ENCODE results near the gene HOXA3. TPM values are rescaled to one million over a fixed set of nuclear protein-coding genes. Genes with fewer than 3 reads are reported as not detected.

The HOXA3 gene
- total and polyA plus RNA-seq, 4 donors = 6.2 to 36.9 (median 19.0) TPM

DNA sequence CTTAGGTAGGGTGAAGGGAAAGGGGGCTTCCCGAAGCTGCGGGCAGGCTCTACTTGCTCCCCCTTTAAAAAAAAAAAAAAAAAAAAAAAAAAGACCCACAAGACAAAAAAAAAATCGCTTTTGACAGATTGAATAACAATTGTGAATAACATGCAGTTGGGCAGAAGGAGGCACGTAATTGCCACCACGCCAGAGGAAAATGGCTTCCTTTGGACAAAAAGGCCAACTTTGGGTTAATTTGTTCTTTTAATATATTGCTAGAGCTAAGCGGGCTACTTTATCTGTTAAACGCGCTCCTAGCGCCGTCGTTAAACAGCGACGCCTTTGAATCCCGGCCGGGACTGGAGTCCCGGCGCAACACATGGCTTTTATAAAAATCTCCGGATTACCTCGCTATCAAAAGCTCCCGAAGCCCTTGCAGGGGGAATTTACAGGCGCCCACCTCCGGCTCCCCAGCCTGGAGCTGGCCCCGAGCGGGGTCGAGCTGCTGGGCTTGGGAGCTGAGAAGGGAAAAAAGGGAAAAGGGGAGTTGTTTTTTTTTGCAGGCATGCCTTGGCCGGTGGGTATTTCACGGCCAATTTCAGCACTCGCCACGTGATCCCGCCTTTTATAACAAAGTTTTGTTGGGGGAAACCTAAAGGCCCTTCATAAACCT lies 31.4 kb upstream of the HOXA3 start:
- Histone ChIP-seq H3K9me3 (ENCODE audit: control insufficient read depth, insufficient read depth, low read length) (no peaks in the 10 kb centered on the region), H3K27ac (ENCODE audit: low read depth, low read length) (peak overlapping the region; percentile 81), H3K36me3 (ENCODE audit: control insufficient read depth, insufficient read depth, low read length) (no peaks in the 10 kb centered on the region), H3K27me3 (ENCODE audit: control insufficient read depth, insufficient read depth, low read length) (peaks cover 99% of the 10 kb centered on the region), H3K4me1 (ENCODE audit: control insufficient read depth, insufficient read depth, low read length) (peaks cover 70% of the 10 kb centered on the region), H3K4me3 (ENCODE audit: low read depth, low read length) (peak overlapping the region; percentile 53)
- peak in 1 of 6 donors; percentile 60 for DNase-seq (ENCODE audit: low read depth in 4 of 6, low spot score in 6 of 6)
- WGBS (ENCODE audit: insufficient coverage) = 3% methylated on average over 19 of the region's 30 CpGs

DNA sequence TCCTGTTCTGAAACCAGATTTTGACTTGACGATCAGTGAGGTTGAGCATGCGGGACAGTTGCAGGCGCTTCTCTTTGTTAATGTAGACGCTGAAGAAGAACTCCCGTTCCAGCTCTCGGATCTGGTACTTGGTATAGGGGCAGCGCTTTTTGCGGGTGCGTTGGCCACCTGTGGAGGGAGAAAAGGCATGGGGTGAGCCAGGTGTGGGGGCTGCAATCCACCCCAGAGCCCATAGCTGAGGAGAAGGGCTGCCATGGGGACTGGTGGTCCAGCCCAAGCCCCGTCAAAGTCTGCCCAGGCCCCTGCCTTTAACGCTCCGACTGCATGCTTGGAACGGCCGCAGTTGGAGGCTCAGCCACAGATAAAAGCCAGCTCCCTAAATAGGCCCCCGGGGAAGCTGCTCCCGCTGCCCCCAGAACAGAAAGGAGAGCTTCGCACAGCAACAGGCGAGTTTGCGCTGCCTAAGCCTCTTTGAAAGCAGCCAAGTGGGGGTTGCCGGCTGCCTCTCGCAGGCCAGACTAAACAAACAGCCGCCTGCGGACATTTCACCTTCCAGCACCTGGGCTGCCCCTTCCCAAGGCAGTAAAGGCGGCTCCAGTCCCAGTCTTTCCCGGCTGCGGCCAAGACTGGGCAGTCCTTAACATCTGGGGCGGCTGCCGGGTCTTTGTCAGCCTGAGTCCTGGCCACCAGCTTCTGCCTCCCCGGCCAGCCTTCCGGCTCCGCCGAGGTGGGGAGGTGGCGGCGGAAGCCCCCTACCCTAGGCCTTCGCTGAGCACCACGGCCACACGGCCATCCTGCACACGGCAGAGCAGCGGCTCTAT lies 30.7 kb upstream of the HOXA3 start:
- no peaks in the 10 kb centered on the region for H3K9me3 ChIP-seq (ENCODE audit: control insufficient read depth, insufficient read depth, low read length)
- H3K36me3 ChIP-seq (ENCODE audit: control insufficient read depth, insufficient read depth, low read length) = no peaks in the 10 kb centered on the region
- peaks cover 62% of the 10 kb centered on the region for H3K4me1 ChIP-seq (ENCODE audit: control insufficient read depth, insufficient read depth, low read length)
- peak overlapping the region; percentile 81 for H3K27ac ChIP-seq (ENCODE audit: low read depth, low read length)
- DNase-seq (ENCODE audit: low read depth in 4 of 6, low spot score in 6 of 6) = no peak
- H3K27me3 ChIP-seq (ENCODE audit: control insufficient read depth, insufficient read depth, low read length) = peaks cover 99% of the 10 kb centered on the region
- WGBS (ENCODE audit: insufficient coverage) = 6% methylated on average over 34 of the region's 39 CpGs
- peak overlapping the region; percentile 53 for H3K4me3 ChIP-seq (ENCODE audit: low read depth, low read length)

DNA sequence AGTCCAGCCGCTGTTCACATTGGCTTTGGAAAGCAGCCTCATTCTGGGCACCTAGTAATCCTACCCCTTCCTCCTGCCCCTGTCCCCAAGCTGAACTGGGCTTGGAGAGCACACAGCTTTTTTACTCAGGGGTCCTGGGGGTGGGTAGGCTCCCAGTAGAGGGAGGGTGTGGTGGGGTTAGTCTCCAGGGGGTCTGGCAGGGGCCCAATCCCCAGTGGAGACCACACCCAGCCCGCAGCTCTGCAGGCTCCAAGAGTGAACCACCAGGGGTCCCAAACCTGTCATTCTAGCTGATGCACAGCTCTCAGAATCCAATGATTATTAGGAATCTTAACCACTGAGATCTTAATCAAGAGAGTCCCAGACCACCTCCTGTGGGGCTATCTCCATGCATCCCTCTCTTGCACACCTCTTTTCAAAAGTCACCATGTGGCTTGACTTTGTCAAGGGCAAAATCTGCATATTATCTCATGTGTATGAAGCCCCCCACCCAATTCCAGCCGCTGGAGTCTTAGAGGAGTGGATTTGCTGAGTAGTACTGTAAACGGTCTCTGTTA lies 30.0 kb upstream of the HOXA3 start:
- Histone ChIP-seq H3K9me3 (ENCODE audit: control insufficient read depth, insufficient read depth, low read length) (no peaks in the 10 kb centered on the region), H3K4me3 (ENCODE audit: low read depth, low read length) (peak overlapping the region; percentile 53), H3K27me3 (ENCODE audit: control insufficient read depth, insufficient read depth, low read length) (peaks cover 99% of the 10 kb centered on the region), H3K4me1 (ENCODE audit: control insufficient read depth, insufficient read depth, low read length) (peaks cover 60% of the 10 kb centered on the region), H3K27ac (ENCODE audit: low read depth, low read length) (peak overlapping the region; percentile 29), H3K36me3 (ENCODE audit: control insufficient read depth, insufficient read depth, low read length) (no peaks in the 10 kb centered on the region)
- 14% methylated on average over 1 of the region's 4 CpGs for WGBS (ENCODE audit: insufficient coverage)
- no peak for DNase-seq (ENCODE audit: low read depth in 4 of 6, low spot score in 6 of 6)

DNA sequence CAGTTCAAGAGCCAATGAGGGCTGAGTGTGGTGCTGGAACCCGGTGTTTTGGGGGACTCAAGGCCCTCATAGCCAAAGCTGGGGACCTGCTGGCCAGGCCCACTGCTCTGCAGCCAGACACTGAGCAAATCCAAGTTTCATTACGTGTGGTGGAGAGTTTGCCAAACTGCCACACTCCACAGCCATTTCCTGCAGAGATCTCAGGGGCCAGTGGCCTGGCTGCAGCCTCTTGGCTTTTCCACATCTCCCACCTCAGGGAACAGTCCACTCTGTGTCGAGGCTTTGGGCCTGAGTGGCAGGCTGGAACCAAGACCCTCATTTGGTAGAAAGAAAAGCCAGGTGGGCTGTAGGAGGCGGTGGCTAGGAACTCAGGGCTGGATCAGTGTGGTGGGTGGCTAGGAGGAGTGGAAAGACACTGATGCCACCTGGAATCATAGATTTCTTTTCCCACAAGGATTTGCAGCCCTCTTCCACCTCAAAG lies 29.5 kb upstream of the HOXA3 start:
- H3K4me3 ChIP-seq (ENCODE audit: low read depth, low read length) = no peak overlapping the region
- peaks cover 65% of the 10 kb centered on the region for H3K4me1 ChIP-seq (ENCODE audit: control insufficient read depth, insufficient read depth, low read length)
- no peak for DNase-seq (ENCODE audit: low read depth in 4 of 6, low spot score in 6 of 6)
- 61% methylated on average over 2 of the region's 4 CpGs for WGBS (ENCODE audit: insufficient coverage)
- no peaks in the 10 kb centered on the region for H3K36me3 ChIP-seq (ENCODE audit: control insufficient read depth, insufficient read depth, low read length)
- H3K27ac ChIP-seq (ENCODE audit: low read depth, low read length) = peak overlapping the region; percentile 29
- no peaks in the 10 kb centered on the region for H3K9me3 ChIP-seq (ENCODE audit: control insufficient read depth, insufficient read depth, low read length)
- H3K27me3 ChIP-seq (ENCODE audit: control insufficient read depth, insufficient read depth, low read length) = peaks cover 99% of the 10 kb centered on the region

DNA sequence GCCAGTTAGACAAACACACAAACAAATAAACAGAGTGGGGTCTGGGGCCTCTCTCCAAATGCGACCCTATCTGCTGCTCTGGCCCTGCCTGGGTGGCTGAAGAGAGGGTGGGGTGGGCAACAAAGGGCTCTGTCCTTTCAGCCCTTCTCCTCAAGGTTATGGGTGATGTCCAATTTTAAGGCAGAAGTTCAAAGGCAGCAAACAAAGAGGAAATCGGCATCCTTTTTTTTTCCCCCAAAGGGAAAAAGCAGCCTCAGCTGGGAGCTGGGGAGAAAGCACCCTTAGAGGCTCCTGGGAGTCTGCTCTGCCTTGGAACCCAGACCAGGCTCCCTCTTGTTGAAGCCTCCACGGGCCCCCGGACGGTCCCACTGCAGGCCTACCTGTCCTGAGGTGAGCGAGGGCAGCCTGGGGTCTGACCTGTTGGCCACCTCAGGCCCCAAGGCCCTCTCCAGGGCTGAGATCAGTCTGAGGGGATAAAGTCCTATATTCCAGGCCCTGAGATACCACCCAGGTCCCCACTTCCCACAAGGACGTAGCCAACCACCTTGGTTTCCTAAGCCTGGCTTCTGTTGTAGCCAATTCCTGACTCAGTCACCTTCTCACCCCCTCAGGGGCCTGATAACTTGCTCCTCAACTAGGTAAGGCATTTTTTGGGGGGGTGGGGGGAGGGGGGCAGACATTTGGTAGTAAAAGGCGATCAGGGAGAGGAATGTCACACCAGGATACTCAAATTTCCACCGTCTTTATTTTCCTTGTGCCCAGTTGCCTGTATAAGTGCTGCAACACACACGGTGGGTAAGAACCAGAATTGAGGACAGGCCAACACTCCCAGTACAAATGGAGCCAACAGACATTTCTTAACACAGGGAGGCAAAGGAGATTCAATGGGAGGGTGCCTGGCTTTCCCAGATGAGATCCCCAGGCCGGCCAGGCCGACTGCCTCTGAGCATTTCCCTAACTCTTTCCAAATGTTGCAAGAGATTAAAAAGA lies 28.3 kb upstream of the HOXA3 start:
- no peaks in the 10 kb centered on the region for H3K36me3 ChIP-seq (ENCODE audit: control insufficient read depth, insufficient read depth, low read length)
- DNase-seq (ENCODE audit: low read depth in 4 of 6, low spot score in 6 of 6) = no peak
- H3K27ac ChIP-seq (ENCODE audit: low read depth, low read length) = peak overlapping the region; percentile 85
- WGBS (ENCODE audit: insufficient coverage) = 54% methylated on average over 7 of the region's 12 CpGs
- peaks cover 71% of the 10 kb centered on the region for H3K4me1 ChIP-seq (ENCODE audit: control insufficient read depth, insufficient read depth, low read length)
- peaks cover 99% of the 10 kb centered on the region for H3K27me3 ChIP-seq (ENCODE audit: control insufficient read depth, insufficient read depth, low read length)
- no peak overlapping the region for H3K4me3 ChIP-seq (ENCODE audit: low read depth, low read length)
- H3K9me3 ChIP-seq (ENCODE audit: control insufficient read depth, insufficient read depth, low read length) = no peaks in the 10 kb centered on the region

DNA sequence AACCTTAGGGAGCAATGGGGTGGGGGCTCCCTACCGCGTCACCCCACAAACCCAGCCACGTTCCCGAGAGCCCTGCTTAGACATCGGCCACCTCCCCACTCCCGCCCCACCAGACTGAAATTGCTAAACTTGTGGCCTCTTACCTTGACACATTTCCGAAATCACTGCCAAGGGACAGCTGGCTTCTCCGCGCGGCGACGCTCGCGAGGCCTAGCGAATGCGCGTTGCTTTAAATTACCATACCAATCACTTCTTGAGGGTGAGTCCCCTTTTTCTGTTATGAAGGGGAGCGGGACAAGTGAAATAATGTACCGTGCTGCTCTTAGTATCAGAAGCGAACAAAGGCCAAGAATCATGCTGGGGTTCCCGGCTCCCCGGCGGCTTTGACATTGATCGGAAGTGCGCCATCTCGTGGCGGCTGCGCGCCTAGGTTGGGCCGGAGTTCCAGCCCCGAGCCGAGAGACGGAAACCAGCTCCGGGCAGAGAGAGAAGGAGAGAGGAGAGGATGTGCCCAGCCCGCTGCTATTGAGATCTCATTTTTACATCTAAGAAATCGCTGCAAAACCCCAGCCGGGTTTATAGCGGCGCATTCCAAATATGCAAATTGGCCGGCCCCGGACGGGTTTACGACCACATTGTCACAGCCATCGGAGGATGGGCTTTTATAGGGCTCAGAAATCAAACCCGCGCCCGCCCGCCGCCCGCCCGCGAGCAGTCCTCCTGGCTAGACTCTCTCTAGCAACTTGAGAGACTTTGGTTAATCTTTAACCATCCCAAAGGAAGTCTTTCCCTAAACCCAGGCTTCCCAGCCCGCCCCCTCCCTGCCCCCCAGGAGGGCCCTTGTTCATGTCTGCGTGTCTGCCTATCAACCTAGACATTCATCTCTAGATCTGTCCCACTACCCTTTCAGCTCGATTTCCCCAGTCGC lies 27.4 kb upstream of the HOXA3 start:
- 2% methylated on average over 42 of the region's 56 CpGs for WGBS (ENCODE audit: insufficient coverage)
- Histone ChIP-seq H3K27ac (ENCODE audit: low read depth, low read length) (peak overlapping the region; percentile 85), H3K4me3 (ENCODE audit: low read depth, low read length) (peak overlapping the region; percentile 38), H3K27me3 (ENCODE audit: control insufficient read depth, insufficient read depth, low read length) (peaks cover 99% of the 10 kb centered on the region), H3K36me3 (ENCODE audit: control insufficient read depth, insufficient read depth, low read length) (no peaks in the 10 kb centered on the region), H3K4me1 (ENCODE audit: control insufficient read depth, insufficient read depth, low read length) (peaks cover 71% of the 10 kb centered on the region), H3K9me3 (ENCODE audit: control insufficient read depth, insufficient read depth, low read length) (no peaks in the 10 kb centered on the region)
- DNase-seq (ENCODE audit: low read depth in 4 of 6, low spot score in 6 of 6) = peak in 2 of 6 donors; percentile 85 to 89

DNA sequence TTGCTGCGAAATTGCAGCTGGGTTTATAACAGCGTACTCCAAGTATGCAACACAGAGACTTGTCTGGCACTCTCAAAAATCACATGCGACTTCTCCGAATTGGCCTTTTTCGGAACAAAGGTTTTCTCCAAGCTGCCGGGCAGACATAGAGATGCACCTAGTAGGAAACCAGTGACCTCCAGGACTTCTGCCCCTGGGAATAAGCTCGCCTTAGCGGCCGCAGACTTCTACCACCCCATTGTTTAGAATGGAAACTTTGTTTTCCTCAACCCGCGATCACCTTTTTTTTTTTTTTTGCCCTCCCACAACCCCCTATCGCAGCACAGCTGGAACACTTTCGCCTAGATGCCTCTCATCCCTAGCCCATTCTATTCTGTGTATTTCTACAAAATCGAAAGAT lies 26.6 kb upstream of the HOXA3 start:
- Histone ChIP-seq H3K9me3 (ENCODE audit: control insufficient read depth, insufficient read depth, low read length) (no peaks in the 10 kb centered on the region), H3K4me1 (ENCODE audit: control insufficient read depth, insufficient read depth, low read length) (peaks cover 72% of the 10 kb centered on the region), H3K27ac (ENCODE audit: low read depth, low read length) (peak overlapping the region; percentile 85), H3K36me3 (ENCODE audit: control insufficient read depth, insufficient read depth, low read length) (no peaks in the 10 kb centered on the region), H3K4me3 (ENCODE audit: low read depth, low read length) (peak overlapping the region; percentile 38), H3K27me3 (ENCODE audit: control insufficient read depth, insufficient read depth, low read length) (peaks cover 99% of the 10 kb centered on the region)
- DNase-seq (ENCODE audit: low read depth in 4 of 6, low spot score in 6 of 6) = no peak
- WGBS (ENCODE audit: insufficient coverage) = 23% methylated on average over 12 of the region's 14 CpGs

DNA sequence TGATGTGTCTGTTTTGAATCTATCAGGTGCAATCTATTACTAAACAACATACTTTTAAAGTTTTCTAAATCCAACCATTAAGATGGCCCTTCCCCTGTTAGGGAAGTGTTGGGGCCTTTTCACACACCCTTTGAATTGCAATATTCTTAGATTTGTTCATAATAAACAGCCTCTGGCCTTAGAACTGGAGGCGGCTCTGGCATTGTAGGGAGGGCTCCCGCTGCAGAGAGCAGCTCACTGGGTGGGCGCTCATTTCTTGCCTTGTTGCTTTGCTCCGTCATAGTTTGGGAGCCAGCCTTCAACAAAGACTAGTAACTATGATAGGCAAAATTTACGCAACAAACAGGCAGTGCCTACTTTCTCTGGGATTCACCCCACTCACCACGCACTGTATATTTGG lies 26.0 kb upstream of the HOXA3 start:
- DNase-seq (ENCODE audit: low read depth in 4 of 6, low spot score in 6 of 6) = no peak
- Histone ChIP-seq H3K4me1 (ENCODE audit: control insufficient read depth, insufficient read depth, low read length) (peaks cover 67% of the 10 kb centered on the region), H3K27ac (ENCODE audit: low read depth, low read length) (peak overlapping the region; percentile 85), H3K36me3 (ENCODE audit: control insufficient read depth, insufficient read depth, low read length) (no peaks in the 10 kb centered on the region), H3K9me3 (ENCODE audit: control insufficient read depth, insufficient read depth, low read length) (no peaks in the 10 kb centered on the region), H3K4me3 (ENCODE audit: low read depth, low read length) (peak overlapping the region; percentile 38), H3K27me3 (ENCODE audit: control insufficient read depth, insufficient read depth, low read length) (peaks cover 92% of the 10 kb centered on the region)
- 55% methylated on average over 3 of the region's 6 CpGs for WGBS (ENCODE audit: insufficient coverage)

Measured in spinal cord (tissue), 10 donors.